WTC11 (cell line): ENCODE data around the gene GUCA2B. TPM values are rescaled to one million over a fixed set of nuclear protein-coding genes. Genes with fewer than 3 reads are reported as not detected.

Experiments
- ATAC-seq: fragments of 200-7000 bp; cut with Tn5 transposase; 2 replicates; pipeline ENCODE4 v1.10.0; 2021; ENCODE audit warnings: mild to moderate bottlenecking, moderate library complexity
- CTCF ChIA-PET: fragments of 300-600 bp; sonication (Branson Sonifier 250); formaldehyde crosslinking; loops from one replicate; lab custom pipeline; 2021; ENCODE audit warnings: antibody characterized with exemption; lab: Charles Lee
- POLR2A ChIA-PET: fragments of 350-600 bp; sonication (Branson Sonifier 250); formaldehyde crosslinking; loops from one replicate; lab custom pipeline; 2021; ENCODE audit warnings: antibody characterized with exemption; lab: Charles Lee
- DNase-seq: peaks from one replicate; pipeline ENCODE4 v3.0.0; 2021; ENCODE audit warnings: low spot score
- H3K27ac Mint-ChIP-seq: 2 replicates; pipeline ENCODE4 v1.8.0; 2021; ENCODE audit warnings: mixed read lengths
- H3K27me3 Mint-ChIP-seq: 2 replicates; pipeline ENCODE4 v1.8.0; 2021; ENCODE audit warnings: low read depth, mild to moderate bottlenecking, moderate library complexity, mixed read lengths
- H3K36me3 Mint-ChIP-seq: 2 replicates; pipeline ENCODE4 v1.8.0; 2021; ENCODE audit warnings: mixed read lengths
- H3K4me1 Mint-ChIP-seq: 2 replicates; pipeline ENCODE4 v1.8.0; 2022; ENCODE audit warnings: mixed read lengths
- H3K4me3 Mint-ChIP-seq: 2 replicates; pipeline ENCODE4 v1.8.0; 2021; ENCODE audit warnings: mild to moderate bottlenecking, moderate library complexity, mixed read lengths
- H3K9me3 Mint-ChIP-seq: 2 replicates; pipeline ENCODE4 v1.8.0; 2021; ENCODE audit warnings: mixed read lengths
- CREB1 ChIP-seq: sonication (generic); formaldehyde crosslinking; IDR thresholded peaks from 2 replicates; pipeline ENCODE4 v1.8.0; 2023; ENCODE audit warnings: mild to moderate bottlenecking, missing genetic modification reagents
- FOXJ3 ChIP-seq: sonication (generic); formaldehyde crosslinking; IDR thresholded peaks from 2 replicates; pipeline ENCODE4 v1.9.0; 2021; ENCODE audit warnings: missing genetic modification reagents, mild to moderate bottlenecking, borderline replicate concordance
- MXD4 ChIP-seq: fragments of 250-450 bp; sonication (Bioruptor Pico); IDR thresholded peaks from 2 replicates; pipeline ENCODE4 v1.8.0; 2021; ENCODE audit warnings: mild to moderate bottlenecking, moderate library complexity, borderline replicate concordance
- NR3C1 ChIP-seq: sonication (generic); formaldehyde crosslinking; conservative IDR thresholded peaks from 2 replicates; pipeline ENCODE4 v1.8.1; 2023; ENCODE audit warnings: low read depth, mild to moderate bottlenecking, missing genetic modification reagents
- RORB ChIP-seq: fragments of 250-450 bp; sonication (Bioruptor Pico); IDR thresholded peaks from 2 replicates; pipeline ENCODE4 v1.9.0; 2021; ENCODE audit warnings: mild to moderate bottlenecking
- SP1 ChIP-seq: sonication (generic); formaldehyde crosslinking; conservative IDR thresholded peaks from 2 replicates; pipeline ENCODE4 v1.8.1; 2022; ENCODE audit warnings: missing genetic modification reagents
- TCF7 ChIP-seq: sonication (generic); formaldehyde crosslinking; IDR thresholded peaks from 2 replicates; pipeline ENCODE4 v1.8.0; 2022; ENCODE audit warnings: mild to moderate bottlenecking, low read depth, missing genetic modification reagents, moderate library complexity
- ZNF423 ChIP-seq: fragments of 250-450 bp; sonication (Bioruptor Pico); IDR thresholded peaks from 2 replicates; pipeline ENCODE4 v2.1.2; 2022; ENCODE audit warnings: mild to moderate bottlenecking, moderate library complexity
- total RNA-seq: library from RNA; stranded (reverse); gene quantifications from 3 replicates; pipeline ENCODE4 v1.2.3, GENCODE V29; 2021
- TF ChIP-seq, protein P1 (sequence below): sonication (generic); formaldehyde crosslinking; IDR thresholded peaks from 2 replicates; pipeline ENCODE4 v1.8.0; 2022; ENCODE audit warnings: mild to moderate bottlenecking, missing genetic modification reagents
- TF ChIP-seq, protein P2 (sequence below): sonication (generic); formaldehyde crosslinking; IDR thresholded peaks from 2 replicates; pipeline ENCODE4 v1.8.1; 2023; ENCODE audit warnings: mild to moderate bottlenecking, moderate library complexity, missing genetic modification reagents
- TF ChIP-seq, protein P3 (sequence below): fragments of 250-450 bp; sonication (Bioruptor Pico); IDR thresholded peaks from 2 replicates; pipeline ENCODE4 v1.9.0; 2021; ENCODE audit warnings: mild to moderate bottlenecking, borderline replicate concordance
- TF ChIP-seq, protein P4 (sequence below): fragments of 250-450 bp; sonication (Bioruptor Pico); IDR thresholded peaks from 2 replicates; pipeline ENCODE4 v1.9.0; 2021; ENCODE audit warnings: moderate library complexity, mild to moderate bottlenecking, inconsistent platforms, borderline replicate concordance
- TF ChIP-seq, protein P5 (sequence below): sonication (generic); formaldehyde crosslinking; IDR thresholded peaks from 2 replicates; pipeline ENCODE4 v1.8.1; 2023; ENCODE audit warnings: mild to moderate bottlenecking, missing genetic modification reagents
- TF ChIP-seq, protein P6 (sequence below): sonication (generic); formaldehyde crosslinking; conservative IDR thresholded peaks from 2 replicates; pipeline ENCODE4 v1.8.1; 2023; ENCODE audit warnings: mild to moderate bottlenecking, low read depth, missing genetic modification reagents, moderate library complexity

The GUCA2B gene
- total RNA-seq, 1 experiment from 2014 or later, result not detected

DNA sequence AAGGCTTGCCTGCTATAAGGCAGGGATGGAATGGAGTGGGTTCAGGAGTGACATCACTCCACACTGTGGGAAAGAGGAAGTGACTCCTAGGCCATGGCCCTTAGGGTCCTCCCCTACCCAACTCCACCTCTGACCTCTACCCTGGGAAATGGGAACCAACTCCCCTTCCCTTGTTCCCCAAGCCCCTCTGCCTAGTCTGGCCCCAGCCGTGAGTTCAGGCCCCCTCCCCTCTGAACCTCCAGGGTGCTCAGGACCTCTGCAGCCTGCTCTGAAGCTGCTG is 15.1 kb downstream of the GUCA2B start (continued):
- TF ChIP-seq, protein P1, sequence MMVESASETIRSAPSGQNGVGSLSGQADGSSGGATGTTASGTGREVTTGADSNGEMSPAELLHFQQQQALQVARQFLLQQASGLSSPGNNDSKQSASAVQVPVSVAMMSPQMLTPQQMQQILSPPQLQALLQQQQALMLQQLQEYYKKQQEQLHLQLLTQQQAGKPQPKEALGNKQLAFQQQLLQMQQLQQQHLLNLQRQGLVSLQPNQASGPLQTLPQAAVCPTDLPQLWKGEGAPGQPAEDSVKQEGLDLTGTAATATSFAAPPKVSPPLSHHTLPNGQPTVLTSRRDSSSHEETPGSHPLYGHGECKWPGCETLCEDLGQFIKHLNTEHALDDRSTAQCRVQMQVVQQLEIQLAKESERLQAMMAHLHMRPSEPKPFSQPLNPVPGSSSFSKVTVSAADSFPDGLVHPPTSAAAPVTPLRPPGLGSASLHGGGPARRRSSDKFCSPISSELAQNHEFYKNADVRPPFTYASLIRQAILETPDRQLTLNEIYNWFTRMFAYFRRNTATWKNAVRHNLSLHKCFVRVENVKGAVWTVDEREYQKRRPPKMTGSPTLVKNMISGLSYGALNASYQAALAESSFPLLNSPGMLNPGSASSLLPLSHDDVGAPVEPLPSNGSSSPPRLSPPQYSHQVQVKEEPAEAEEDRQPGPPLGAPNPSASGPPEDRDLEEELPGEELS (CRISPR knock-in tag), result no peak
- TF ChIP-seq SP1 (CRISPR knock-in tag) (no peak), ZNF423 (no peak), FOXJ3 (CRISPR knock-in tag) (no peak)
- TF ChIP-seq, protein P2, sequence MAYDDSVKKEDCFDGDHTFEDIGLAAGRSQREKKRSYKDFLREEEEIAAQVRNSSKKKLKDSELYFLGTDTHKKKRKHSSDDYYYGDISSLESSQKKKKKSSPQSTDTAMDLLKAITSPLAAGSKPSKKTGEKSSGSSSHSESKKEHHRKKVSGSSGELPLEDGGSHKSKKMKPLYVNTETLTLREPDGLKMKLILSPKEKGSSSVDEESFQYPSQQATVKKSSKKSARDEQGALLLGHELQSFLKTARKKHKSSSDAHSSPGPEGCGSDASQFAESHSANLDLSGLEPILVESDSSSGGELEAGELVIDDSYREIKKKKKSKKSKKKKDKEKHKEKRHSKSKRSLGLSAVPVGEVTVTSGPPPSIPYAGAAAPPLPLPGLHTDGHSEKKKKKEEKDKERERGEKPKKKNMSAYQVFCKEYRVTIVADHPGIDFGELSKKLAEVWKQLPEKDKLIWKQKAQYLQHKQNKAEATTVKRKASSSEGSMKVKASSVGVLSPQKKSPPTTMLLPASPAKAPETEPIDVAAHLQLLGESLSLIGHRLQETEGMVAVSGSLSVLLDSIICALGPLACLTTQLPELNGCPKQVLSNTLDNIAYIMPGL (CRISPR knock-in tag), result no peak
- TF ChIP-seq, protein P3, sequence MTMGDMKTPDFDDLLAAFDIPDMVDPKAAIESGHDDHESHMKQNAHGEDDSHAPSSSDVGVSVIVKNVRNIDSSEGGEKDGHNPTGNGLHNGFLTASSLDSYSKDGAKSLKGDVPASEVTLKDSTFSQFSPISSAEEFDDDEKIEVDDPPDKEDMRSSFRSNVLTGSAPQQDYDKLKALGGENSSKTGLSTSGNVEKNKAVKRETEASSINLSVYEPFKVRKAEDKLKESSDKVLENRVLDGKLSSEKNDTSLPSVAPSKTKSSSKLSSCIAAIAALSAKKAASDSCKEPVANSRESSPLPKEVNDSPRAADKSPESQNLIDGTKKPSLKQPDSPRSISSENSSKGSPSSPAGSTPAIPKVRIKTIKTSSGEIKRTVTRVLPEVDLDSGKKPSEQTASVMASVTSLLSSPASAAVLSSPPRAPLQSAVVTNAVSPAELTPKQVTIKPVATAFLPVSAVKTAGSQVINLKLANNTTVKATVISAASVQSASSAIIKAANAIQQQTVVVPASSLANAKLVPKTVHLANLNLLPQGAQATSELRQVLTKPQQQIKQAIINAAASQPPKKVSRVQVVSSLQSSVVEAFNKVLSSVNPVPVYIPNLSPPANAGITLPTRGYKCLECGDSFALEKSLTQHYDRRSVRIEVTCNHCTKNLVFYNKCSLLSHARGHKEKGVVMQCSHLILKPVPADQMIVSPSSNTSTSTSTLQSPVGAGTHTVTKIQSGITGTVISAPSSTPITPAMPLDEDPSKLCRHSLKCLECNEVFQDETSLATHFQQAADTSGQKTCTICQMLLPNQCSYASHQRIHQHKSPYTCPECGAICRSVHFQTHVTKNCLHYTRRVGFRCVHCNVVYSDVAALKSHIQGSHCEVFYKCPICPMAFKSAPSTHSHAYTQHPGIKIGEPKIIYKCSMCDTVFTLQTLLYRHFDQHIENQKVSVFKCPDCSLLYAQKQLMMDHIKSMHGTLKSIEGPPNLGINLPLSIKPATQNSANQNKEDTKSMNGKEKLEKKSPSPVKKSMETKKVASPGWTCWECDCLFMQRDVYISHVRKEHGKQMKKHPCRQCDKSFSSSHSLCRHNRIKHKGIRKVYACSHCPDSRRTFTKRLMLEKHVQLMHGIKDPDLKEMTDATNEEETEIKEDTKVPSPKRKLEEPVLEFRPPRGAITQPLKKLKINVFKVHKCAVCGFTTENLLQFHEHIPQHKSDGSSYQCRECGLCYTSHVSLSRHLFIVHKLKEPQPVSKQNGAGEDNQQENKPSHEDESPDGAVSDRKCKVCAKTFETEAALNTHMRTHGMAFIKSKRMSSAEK (CRISPR knock-in tag), result no peak
- TF ChIP-seq, protein P4, sequence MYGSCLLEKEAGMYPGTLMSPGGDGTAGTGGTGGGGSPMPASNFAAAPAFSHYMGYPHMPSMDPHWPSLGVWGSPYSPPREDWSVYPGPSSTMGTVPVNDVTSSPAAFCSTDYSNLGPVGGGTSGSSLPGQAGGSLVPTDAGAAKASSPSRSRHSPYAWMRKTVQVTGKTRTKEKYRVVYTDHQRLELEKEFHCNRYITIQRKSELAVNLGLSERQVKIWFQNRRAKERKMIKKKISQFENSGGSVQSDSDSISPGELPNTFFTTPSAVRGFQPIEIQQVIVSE, result no peak

DNA sequence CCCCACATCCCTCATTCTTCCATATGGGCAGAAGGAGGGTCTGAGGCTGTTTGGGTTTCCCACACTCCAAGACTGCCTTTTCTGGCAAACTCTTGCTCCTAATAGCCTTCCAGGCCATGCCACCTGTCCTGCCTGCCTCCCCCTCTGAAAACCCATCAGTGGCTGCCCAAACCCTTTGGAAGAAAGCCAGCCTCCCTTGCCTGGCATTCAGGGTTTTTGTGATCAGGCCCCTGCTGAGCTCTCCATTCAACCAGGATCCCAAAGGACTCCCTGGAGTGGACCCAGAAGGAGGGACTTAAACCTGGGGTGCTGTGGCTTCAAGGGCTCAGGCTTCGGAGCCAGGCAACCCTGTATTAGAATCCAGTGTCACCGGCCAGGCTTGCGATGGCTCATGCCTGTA is 15.6 kb downstream of the GUCA2B start:
- Mint-ChIP-seq H3K4me1 (peaks cover 16% of the 10 kb centered on the region), H3K36me3 (no peaks in the 10 kb centered on the region), H3K27me3 (no peaks in the 10 kb centered on the region), H3K27ac (no peak overlapping the region), H3K9me3 (peaks cover 10% of the 10 kb centered on the region), H3K4me3 (no peak overlapping the region)
- ATAC-seq (no peak), DNase-seq (no peak)
- POLR2A ChIA-PET, result no interaction called here
- CTCF ChIA-PET, result no interaction called here
- no peak for TF ChIP-seq MXD4
- no peak for TF ChIP-seq CREB1 (CRISPR knock-in tag)
- TF ChIP-seq, protein P5, sequence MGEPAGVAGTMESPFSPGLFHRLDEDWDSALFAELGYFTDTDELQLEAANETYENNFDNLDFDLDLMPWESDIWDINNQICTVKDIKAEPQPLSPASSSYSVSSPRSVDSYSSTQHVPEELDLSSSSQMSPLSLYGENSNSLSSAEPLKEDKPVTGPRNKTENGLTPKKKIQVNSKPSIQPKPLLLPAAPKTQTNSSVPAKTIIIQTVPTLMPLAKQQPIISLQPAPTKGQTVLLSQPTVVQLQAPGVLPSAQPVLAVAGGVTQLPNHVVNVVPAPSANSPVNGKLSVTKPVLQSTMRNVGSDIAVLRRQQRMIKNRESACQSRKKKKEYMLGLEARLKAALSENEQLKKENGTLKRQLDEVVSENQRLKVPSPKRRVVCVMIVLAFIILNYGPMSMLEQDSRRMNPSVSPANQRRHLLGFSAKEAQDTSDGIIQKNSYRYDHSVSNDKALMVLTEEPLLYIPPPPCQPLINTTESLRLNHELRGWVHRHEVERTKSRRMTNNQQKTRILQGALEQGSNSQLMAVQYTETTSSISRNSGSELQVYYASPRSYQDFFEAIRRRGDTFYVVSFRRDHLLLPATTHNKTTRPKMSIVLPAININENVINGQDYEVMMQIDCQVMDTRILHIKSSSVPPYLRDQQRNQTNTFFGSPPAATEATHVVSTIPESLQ, result no peak
- no peak for TF ChIP-seq TCF7 (CRISPR knock-in tag)
- TF ChIP-seq RORB (CRISPR knock-in tag), result no peak
- TF ChIP-seq NR3C1, result no peak
- TF ChIP-seq, protein P6, sequence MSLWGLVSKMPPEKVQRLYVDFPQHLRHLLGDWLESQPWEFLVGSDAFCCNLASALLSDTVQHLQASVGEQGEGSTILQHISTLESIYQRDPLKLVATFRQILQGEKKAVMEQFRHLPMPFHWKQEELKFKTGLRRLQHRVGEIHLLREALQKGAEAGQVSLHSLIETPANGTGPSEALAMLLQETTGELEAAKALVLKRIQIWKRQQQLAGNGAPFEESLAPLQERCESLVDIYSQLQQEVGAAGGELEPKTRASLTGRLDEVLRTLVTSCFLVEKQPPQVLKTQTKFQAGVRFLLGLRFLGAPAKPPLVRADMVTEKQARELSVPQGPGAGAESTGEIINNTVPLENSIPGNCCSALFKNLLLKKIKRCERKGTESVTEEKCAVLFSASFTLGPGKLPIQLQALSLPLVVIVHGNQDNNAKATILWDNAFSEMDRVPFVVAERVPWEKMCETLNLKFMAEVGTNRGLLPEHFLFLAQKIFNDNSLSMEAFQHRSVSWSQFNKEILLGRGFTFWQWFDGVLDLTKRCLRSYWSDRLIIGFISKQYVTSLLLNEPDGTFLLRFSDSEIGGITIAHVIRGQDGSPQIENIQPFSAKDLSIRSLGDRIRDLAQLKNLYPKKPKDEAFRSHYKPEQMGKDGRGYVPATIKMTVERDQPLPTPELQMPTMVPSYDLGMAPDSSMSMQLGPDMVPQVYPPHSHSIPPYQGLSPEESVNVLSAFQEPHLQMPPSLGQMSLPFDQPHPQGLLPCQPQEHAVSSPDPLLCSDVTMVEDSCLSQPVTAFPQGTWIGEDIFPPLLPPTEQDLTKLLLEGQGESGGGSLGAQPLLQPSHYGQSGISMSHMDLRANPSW (CRISPR knock-in tag), result no peak
